Endothelial cell of hepatic sinusoid (primary cell): ENCODE data around the gene CLSTN1.

ENCODE experiments used
- in situ Hi-C: cut with HindIII; loops from 2 replicates; pipeline ENCODE4 v1.10.0; 2017; ENCODE audit warnings: low sequenced_read_pairs

Gene CLSTN1

GRCh38 chr1:9833632-9834031 lies 9.9 kb upstream of the CLSTN1 start:
- in situ Hi-C loops, result no loop called here

- in situ Hi-C loops, result no loop called here
These were observed 3.9 kb upstream of the CLSTN1 start for GRCh38 chr1:9827558-9828185.

- in situ Hi-C loops, result no loop called here
These were observed 2.9 kb upstream of the CLSTN1 start for GRCh38 chr1:9826616-9827015.

GRCh38 chr1:9826087-9826486 lies 2.3 kb upstream of the CLSTN1 start:
- in situ Hi-C loops, result no loop called here

GRCh38 chr1:9825093-9826074 lies 1.6 kb upstream of the CLSTN1 start:
- in situ Hi-C loops, result no loop called here

- in situ Hi-C loops, result loop anchor here (25.0 kb wide), 1 partner anchor 162 kb away; the partner anchor contains the start of gene PIK3CD
These were observed 931 bp upstream of the CLSTN1 start for GRCh38 chr1:9824702-9825089.

GRCh38 chr1:9823693-9823942 lies 147 bp downstream of the CLSTN1 start:
- in situ Hi-C loops, result loop anchor here (25.0 kb wide), 1 partner anchor 161 kb away; the partner anchor contains the start of gene PIK3CD

GRCh38 chr1:9822897-9823692 lies 670 bp downstream of the CLSTN1 start:
- in situ Hi-C loops, result loop anchor here (25.0 kb wide), 1 partner anchor 161 kb away; the partner anchor contains the start of gene PIK3CD

- in situ Hi-C loops, result loop anchor here (25.0 kb wide), 1 partner anchor 160 kb away; the partner anchor contains the start of gene PIK3CD
These were observed 1.3 kb downstream of the CLSTN1 start for GRCh38 chr1:9822490-9822889.

- in situ Hi-C loops, result loop anchor here (25.0 kb wide), 1 partner anchor 159 kb away; the partner anchor contains the start of gene PIK3CD
These were observed 2.1 kb downstream of the CLSTN1 start for GRCh38 chr1:9821710-9822109.

GRCh38 chr1:9820521-9820920 lies 3.2 kb downstream of the CLSTN1 start:
- in situ Hi-C loops, result loop anchor here (25.0 kb wide), 1 partner anchor 158 kb away; the partner anchor contains the start of gene PIK3CD

GRCh38 chr1:9817734-9818133 lies 6.0 kb downstream of the CLSTN1 start:
- in situ Hi-C loops, result loop anchor here (25.0 kb wide), 1 partner anchor 155 kb away; the partner anchor contains the start of gene PIK3CD

- in situ Hi-C loops, result loop anchor here (25.0 kb wide), 1 partner anchor 154 kb away; the partner anchor contains the start of gene PIK3CD
These were observed 7.6 kb downstream of the CLSTN1 start for GRCh38 chr1:9816199-9816598.

- in situ Hi-C loops, result loop anchor here (25.0 kb wide), 1 partner anchor 153 kb away; the partner anchor contains the start of gene PIK3CD
These were observed 8.6 kb downstream of the CLSTN1 start for GRCh38 chr1:9815150-9815549.

GRCh38 chr1:9814619-9815018 lies 9.1 kb downstream of the CLSTN1 start:
- in situ Hi-C loops, result loop anchor here (25.0 kb wide), 1 partner anchor 152 kb away; the partner anchor contains the start of gene PIK3CD

GRCh38 chr1:9811239-9811966 lies 12.4 kb downstream of the CLSTN1 start:
- in situ Hi-C loops, result loop anchor here (25.0 kb wide), 1 partner anchor 149 kb away; the partner anchor contains the start of gene PIK3CD

- in situ Hi-C loops, result loop anchor here (25.0 kb wide), 1 partner anchor 147 kb away; the partner anchor contains the start of gene PIK3CD
These were observed 14.7 kb downstream of the CLSTN1 start for GRCh38 chr1:9809100-9809510.

GRCh38 chr1:9808459-9808858 lies 15.3 kb downstream of the CLSTN1 start:
- in situ Hi-C loops, result loop anchor here (25.0 kb wide), 1 partner anchor 146 kb away; the partner anchor contains the start of gene PIK3CD

- in situ Hi-C loops, result loop anchor here (25.0 kb wide), 1 partner anchor 145 kb away; the partner anchor contains the start of gene PIK3CD
These were observed 16.2 kb downstream of the CLSTN1 start for GRCh38 chr1:9807541-9807940.
